IMR-90 (cell line): ENCODE data around the gene HAND2. TPM values are rescaled to one million over a fixed set of nuclear protein-coding genes. Genes with fewer than 3 reads are reported as not detected.

Experiments used
- ATAC-seq: fragments of 200-7000 bp; cut with Tn5 transposase; 2 replicates; pipeline ENCODE4 v1.9.1; 2020; ENCODE audit warnings: low read depth, mild to moderate bottlenecking, moderate library complexity
- BruUV-seq: library from RNA; stranded (reverse); fragments of 400-500 nt; replicated peaks from 2 replicates; lab custom pipeline; 2021; lab: Mats Ljungman, UMichigan
- CTCF ChIA-PET: fragments of 300-600 bp; formaldehyde crosslinking; extraction: SDS; loops from one replicate; lab custom pipeline; 2021; ENCODE audit warnings: antibody characterized with exemption; lab: Yijun Ruan, JAX
- POLR2A ChIA-PET: fragments of 300-600 bp; sonication (Branson Sonifier 250); formaldehyde crosslinking; loops from one replicate; lab custom pipeline; 2022; ENCODE audit warnings: antibody characterized with exemption; ENCODE audit not compliant: unreplicated experiment; lab: Charles Lee
- DNase-seq: peaks from one replicate; pipeline ENCODE4 v3.0.0; 2013
- H2AFZ ChIP-seq: replicated peaks from 2 replicates; pipeline ENCODE3; 2013; ENCODE audit warnings: low read length, mild to moderate bottlenecking; ENCODE audit not compliant: poor library complexity
- H2AK5ac ChIP-seq: 2 replicates; pipeline ENCODE4 v1.6.1; 2013; ENCODE audit warnings: low read depth, low read length, inconsistent platforms
- H2AK9ac ChIP-seq: replicated peaks from 2 replicates; pipeline ENCODE3; 2013; ENCODE audit warnings: mild to moderate bottlenecking, low read depth, low read length, moderate library complexity; ENCODE audit not compliant: poor library complexity
- H2BK120ac ChIP-seq: 2 replicates; pipeline ENCODE4 v1.6.1; 2013; ENCODE audit warnings: low read depth, low read length, inconsistent platforms
- H2BK15ac ChIP-seq: 3 replicates; pipeline ENCODE4 v1.6.1; 2013; ENCODE audit warnings: low read depth, low read length, inconsistent platforms
- H2BK20ac ChIP-seq: 2 replicates; pipeline ENCODE4 v1.6.1; 2013; ENCODE audit warnings: low read depth, mild to moderate bottlenecking, inconsistent platforms, low read length, moderate library complexity
- H2BK5ac ChIP-seq: 2 replicates; pipeline ENCODE4 v1.6.1; 2013; ENCODE audit warnings: mild to moderate bottlenecking, low read depth, low read length, inconsistent platforms; ENCODE audit not compliant: poor library complexity, severe bottlenecking
- H3K14ac ChIP-seq: replicated peaks from 2 replicates; pipeline ENCODE4 v1.6.1; 2013; ENCODE audit warnings: low read depth, low read length, inconsistent platforms
- H3K18ac ChIP-seq: 2 replicates; pipeline ENCODE4 v1.6.1; 2013; ENCODE audit warnings: low read depth, low read length, control low read depth
- H3K23ac ChIP-seq: 2 replicates; pipeline ENCODE4 v1.6.1; 2013; ENCODE audit warnings: low read depth, low read length, inconsistent platforms
- H3K27ac ChIP-seq: 2 replicates; pipeline ENCODE4 v1.5.1; 2013; ENCODE audit warnings: mild to moderate bottlenecking, control low read depth, low read length; ENCODE audit not compliant: insufficient read depth
- H3K27me3 ChIP-seq: 2 replicates; pipeline ENCODE4 v1.6.1; 2013; ENCODE audit warnings: low read length; ENCODE audit not compliant: control insufficient read depth, insufficient read depth
- H3K36me3 ChIP-seq: 2 replicates; pipeline ENCODE4 v1.6.1; 2013; ENCODE audit warnings: low read length, mixed read lengths; ENCODE audit not compliant: control insufficient read depth, insufficient read depth
- H3K4ac ChIP-seq: 2 replicates; pipeline ENCODE4 v1.6.1; 2013; ENCODE audit warnings: low read depth, low read length, inconsistent platforms
- H3K4me1 ChIP-seq: 2 replicates; pipeline ENCODE4 v1.6.1; 2013; ENCODE audit warnings: low read length, mixed read lengths; ENCODE audit not compliant: control insufficient read depth, insufficient read depth
- H3K4me2 ChIP-seq: 2 replicates; pipeline ENCODE4 v1.6.1; 2013; ENCODE audit warnings: low read depth, mild to moderate bottlenecking, control low read depth, low read length, moderate library complexity
- H3K4me3 ChIP-seq: 2 replicates; pipeline ENCODE4 v1.5.1; 2013; ENCODE audit warnings: low read depth, mild to moderate bottlenecking, control low read depth, low read length, moderate library complexity; ENCODE audit not compliant: insufficient read depth
- H3K56ac ChIP-seq: 2 replicates; pipeline ENCODE4 v1.6.1; 2013; ENCODE audit warnings: low read length, inconsistent platforms; ENCODE audit not compliant: insufficient read depth; ENCODE audit errors: extremely low read depth
- H3K79me1 ChIP-seq, 2 experiments: 2 replicates each; pipeline ENCODE4 v1.6.1; 2013; ENCODE audit warnings: low read length in 2 of 2, inconsistent platforms in 1 of 2, low read depth in 1 of 2
- H3K9ac ChIP-seq: 2 replicates; pipeline ENCODE4 v1.6.1; 2013; ENCODE audit warnings: low read depth, low read length, control low read depth
- H3K9me1 ChIP-seq: 2 replicates; pipeline ENCODE4 v1.6.1; 2013; ENCODE audit warnings: low read length, inconsistent platforms; ENCODE audit not compliant: insufficient read depth
- H3K9me3 ChIP-seq: 2 replicates; pipeline ENCODE4 v1.6.1; 2013; ENCODE audit warnings: low read length; ENCODE audit not compliant: control insufficient read depth, insufficient read depth
- H4K20me1 ChIP-seq: 2 replicates; pipeline ENCODE4 v1.6.1; 2013; ENCODE audit warnings: low read length, inconsistent platforms; ENCODE audit not compliant: insufficient read depth
- H4K5ac ChIP-seq: 2 replicates; pipeline ENCODE4 v1.6.1; 2013; ENCODE audit warnings: mild to moderate bottlenecking, low read depth, low read length, control low read depth
- H4K8ac ChIP-seq, 2 experiments: 2 replicates each; pipeline ENCODE4 v1.6.1; 2013; ENCODE audit warnings: low read depth in 2 of 2, low read length in 2 of 2, control low read depth in 1 of 2, inconsistent platforms in 1 of 2
- H4K91ac ChIP-seq: 2 replicates; pipeline ENCODE4 v1.6.1; 2013; ENCODE audit warnings: low read depth, low read length, inconsistent platforms; ENCODE audit not compliant: insufficient read depth
- RAD21 ChIP-seq: IDR thresholded peaks from 2 replicates; pipeline ENCODE4 v1.6.1; 2012; ENCODE audit warnings: low read length, improper control_type of control experiment
- WGBS, 2 experiments: methylation state at CpG; one replicate each; pipeline versions ENCODE4 v1.1.5 to v1.1.7; 2013; ENCODE audit warnings: missing lambda C conversion rate in 2 of 2; ENCODE audit not compliant: insufficient read length in 1 of 2; ENCODE audit errors: extremely low coverage in 2 of 2; 5-methylcytosine and 5-hydroxymethylcytosine counted together
- dilution Hi-C: fragments of 300-500 bp; cut with HindIII; formaldehyde crosslinking; loops from one replicate; pipeline ENCODE4 v1.14.3; 2018; ENCODE audit warnings: low sequenced_read_pairs; ENCODE audit not compliant: unreplicated experiment
- in situ Hi-C: fragments of 300-500 bp; cut with MboI; formaldehyde crosslinking; loops from 3 replicates; pipeline ENCODE4 v1.14.3; 2019; ENCODE audit warnings: low sequenced_read_pairs, inconsistent platforms, mixed read lengths
- intact Hi-C: fragments of 100-400 bp; cut with micrococcal nuclease; formaldehyde crosslinking; loops from 2 replicates; pipeline ENCODE4 v1.10.0; 2022
- polyA plus RNA-seq, 3 experiments: library from polyadenylated mRNA; depleted of rRNA; stranded (reverse); fragments of >200 nt; gene quantifications; 2 replicates each; pipeline ENCODE4 v1.2.3, GENCODE V29; 2012; ENCODE audit warnings: low replicate concordance in 1 of 3
- total RNA-seq: library from RNA; depleted of rRNA; stranded (reverse); fragments of >200 nt; gene quantifications from 2 replicates; pipeline ENCODE4 v1.2.3, GENCODE V29; 2012

The HAND2 gene
- total and polyA plus RNA-seq, 2 of the 4 experiments (the other 2 are of a cell fraction) = 0.36 to 0.97 TPM

GRCh38 chr4:173531086-173531965 is 1.3 kb upstream of the HAND2 start:
- no peaks in the 10 kb centered on the region for H4K20me1 ChIP-seq
- H3K18ac ChIP-seq = no peak overlapping the region
- ChIA-PET CTCF (no interaction called here), POLR2A (no interaction called here)
- H3K9me1 ChIP-seq = 0 out of 2 replicates have a peak, but pooled peaks cover 3% of the 10 kb centered on the region
- BruUV-seq = no TSS peak
- intact Hi-C loops (loop anchor here (10.0 kb wide), 1 partner anchor 293 kb away; no protein-coding TSS in a partner anchor), dilution Hi-C loops (no loop called here), in situ Hi-C loops (no loop called here)
- H3K9me3 ChIP-seq = peaks cover 14% of the 10 kb centered on the region; the same call in 1 of the 2 replicates
- no peak overlapping the region for H3K4me2 ChIP-seq
- H4K91ac ChIP-seq = no peak overlapping the region
- no peak overlapping the region for H2BK5ac ChIP-seq
- no peak overlapping the region for H3K4me3 ChIP-seq
- no peaks in the 10 kb centered on the region for H3K79me1 ChIP-seq
- H4K8ac ChIP-seq = no peak overlapping the region
- DNase-seq = no peak
- no peak for ATAC-seq
- no peak overlapping the region for H2AK5ac ChIP-seq
- H2BK20ac ChIP-seq = no peak overlapping the region
- no peaks in the 10 kb centered on the region for H3K4me1 ChIP-seq
- no peak overlapping the region for H4K5ac ChIP-seq
- 5% methylated on average over 31 of the region's 52 CpGs; no CpG with 5 or more reads in 1 of the 2 experiments for WGBS, 2 experiments
- no peak overlapping the region for H3K4ac ChIP-seq
- no peak overlapping the region for H3K56ac ChIP-seq
- H2AFZ ChIP-seq = no peak overlapping the region
- TF ChIP-seq RAD21 = no peak
- no peak overlapping the region for H3K14ac ChIP-seq
- H3K27ac ChIP-seq = no peak overlapping the region
- no peak overlapping the region for H2BK15ac ChIP-seq
- H2AK9ac ChIP-seq = no peak overlapping the region
- peaks cover 88% of the 10 kb centered on the region for H3K27me3 ChIP-seq
- no peak overlapping the region for H3K23ac ChIP-seq
- no peak overlapping the region for H3K9ac ChIP-seq
- H2BK120ac ChIP-seq = no peak overlapping the region
- H3K36me3 ChIP-seq = no peaks in the 10 kb centered on the region
